CD14-positive monocyte (primary cell): Measurements from ENCODE around the gene ZSCAN22. TPM values are rescaled to one million over a fixed set of nuclear protein-coding genes. Genes with fewer than 3 reads are reported as not detected.

Experiments
- DNase-seq, 3 donors: peaks; one replicate each; pipeline ENCODE4 v3.0.0-alpha.2; 2011 to 2022
- H2AFZ ChIP-seq: 2 replicates; pipeline ENCODE4 v1.6.0; 2012; ENCODE audit warnings: mild to moderate bottlenecking, low read depth, low read length, inconsistent platforms; ENCODE audit not compliant: insufficient read depth, poor library complexity, severe bottlenecking
- H3K27ac ChIP-seq, 2 donors: 1 replicate in 1 of 2; 2 replicates in 1 of 2; pipeline ENCODE4 v1.5.1; 2012 to 2013; ENCODE audit warnings: low read length in 2 of 2, control low read depth in 1 of 2, inconsistent platforms in 1 of 2, low read depth in 1 of 2, mild to moderate bottlenecking in 1 of 2
- H3K27me3 ChIP-seq, 2 donors: one replicate each; pipeline versions ENCODE4 v1.6.0 to v1.6.1; 2011 to 2013; ENCODE audit warnings: low read length in 2 of 2; ENCODE audit not compliant: control insufficient read depth in 2 of 2, insufficient read depth in 2 of 2
- H3K36me3 ChIP-seq, 2 donors: replicated peaks in 1 of 2; 1 replicate in 1 of 2; 2 replicates in 1 of 2; pipeline versions ENCODE4 v1.5.1 to v1.6.1; 2012 to 2013; ENCODE audit warnings: low read length in 2 of 2, control low read depth in 1 of 2, inconsistent platforms in 1 of 2, mild to moderate bottlenecking in 1 of 2; ENCODE audit not compliant: insufficient read depth in 2 of 2, control insufficient read depth in 1 of 2
- H3K4me1 ChIP-seq, 2 donors: 1 replicate in 1 of 2; 2 replicates in 1 of 2; pipeline versions ENCODE4 v1.5.1 to v1.6.1; 2012 to 2013; ENCODE audit warnings: low read length in 2 of 2, control low read depth in 1 of 2, inconsistent platforms in 1 of 2, mild to moderate bottlenecking in 1 of 2, moderate library complexity in 1 of 2; ENCODE audit not compliant: insufficient read depth in 2 of 2, control insufficient read depth in 1 of 2
- H3K4me2 ChIP-seq: replicated peaks from 2 replicates; pipeline ENCODE3; 2012; ENCODE audit warnings: low read length, moderate library complexity, mild to moderate bottlenecking; ENCODE audit not compliant: poor library complexity, severe bottlenecking; ENCODE audit errors: extremely low read depth
- H3K4me3 ChIP-seq, 3 experiments: fragments of 200-600 bp in 1 of 3; sonication (generic) in 1 of 3; replicated peaks in 1 of 3; 1 replicate in 2 of 3; 2 replicates in 1 of 3; pipeline ENCODE4 v1.5.1; 2011 to 2013; ENCODE audit warnings: low read length in 3 of 3, mild to moderate bottlenecking in 3 of 3, control low read depth in 2 of 3, low read depth in 2 of 3, inconsistent platforms in 1 of 3, moderate library complexity in 1 of 3
- H3K79me2 ChIP-seq: 2 replicates; pipeline ENCODE4 v1.6.0; 2012; ENCODE audit warnings: mild to moderate bottlenecking, control low read depth, inconsistent platforms, low read length, moderate library complexity; ENCODE audit not compliant: insufficient read depth
- H3K9ac ChIP-seq: 2 replicates; pipeline ENCODE4 v1.6.0; 2017; ENCODE audit warnings: low read length, mild to moderate bottlenecking; ENCODE audit not compliant: insufficient read depth, poor library complexity, severe bottlenecking
- H3K9me3 ChIP-seq, 2 donors: replicated peaks in 1 of 2; 1 replicate in 1 of 2; 2 replicates in 1 of 2; pipeline versions ENCODE4 v1.5.1 to v1.6.1; 2012 to 2013; ENCODE audit warnings: low read length in 2 of 2, control low read depth in 1 of 2; ENCODE audit not compliant: control insufficient read depth in 1 of 2, insufficient read depth in 1 of 2
- H4K20me1 ChIP-seq: 2 replicates; pipeline ENCODE4 v1.6.0; 2012; ENCODE audit warnings: mild to moderate bottlenecking, low read length, control low read depth, moderate library complexity; ENCODE audit not compliant: insufficient read depth
- H3K27ac Mint-ChIP-seq, 7 donors: one replicate each; pipeline ENCODE4 v1.8.0; 2020; ENCODE audit warnings: mild to moderate bottlenecking in 7 of 7, mixed read lengths in 7 of 7, moderate library complexity in 6 of 7, inconsistent platforms in 2 of 7
- H3K27me3 Mint-ChIP-seq, 3 donors: one replicate each; pipeline ENCODE4 v1.8.0; 2021 to 2022; ENCODE audit warnings: low read depth in 3 of 3, mild to moderate bottlenecking in 3 of 3, mixed read lengths in 3 of 3, moderate library complexity in 3 of 3, inconsistent platforms in 1 of 3
- H3K36me3 Mint-ChIP-seq, 2 donors: one replicate each; pipeline ENCODE4 v1.8.0; 2020; ENCODE audit warnings: mixed read lengths in 2 of 2, inconsistent platforms in 1 of 2, mild to moderate bottlenecking in 1 of 2
- H3K4me1 Mint-ChIP-seq: one replicate; pipeline ENCODE4 v1.8.0; 2020; ENCODE audit warnings: mild to moderate bottlenecking, mixed read lengths
- H3K4me3 Mint-ChIP-seq, 2 donors: one replicate each; pipeline ENCODE4 v1.8.0; 2020; ENCODE audit warnings: mild to moderate bottlenecking in 2 of 2, mixed read lengths in 2 of 2, moderate library complexity in 1 of 2
- H3K9me3 Mint-ChIP-seq, 7 donors: one replicate each; pipeline ENCODE4 v1.8.0; 2020 to 2022; ENCODE audit warnings: mixed read lengths in 7 of 7, mild to moderate bottlenecking in 6 of 7, moderate library complexity in 6 of 7, inconsistent platforms in 2 of 7
- CTCF ChIP-seq: fragments of 200-600 bp; IDR thresholded peaks from one replicate; pipeline ENCODE4 v1.8.0; 2022; ENCODE audit warnings: antibody characterized with exemption, mild to moderate bottlenecking
- WGBS: methylation state at CpG from one replicate; pipeline ENCODE4 v1.1.5; 2013; ENCODE audit warnings: missing lambda C conversion rate; ENCODE audit not compliant: insufficient coverage; 5-methylcytosine and 5-hydroxymethylcytosine counted together
- intact Hi-C, 2 donors: fragments of 100-400 bp; cut with micrococcal nuclease; formaldehyde crosslinking; loops; one replicate each; pipeline versions ENCODE4 v1.15.0 to v1.15.1; 2023
- polyA plus RNA-seq, 3 donors: library from polyadenylated mRNA; depleted of rRNA in 1 of 3; unstranded in 2 of 3; stranded (reverse) in 1 of 3; fragments of 300-500 nt in 2 of 3; fragments of >200 nt in 1 of 3; fragmentation: Illumina TruSeq in 2 of 3; gene quantifications; 1 replicate in 2 of 3; 2 replicates in 1 of 3; pipeline ENCODE4 v1.2.3, GENCODE V29; 2012 to 2021

ZSCAN22 gene
- polyA plus RNA-seq, 3 donors, result 0.58 to 1.2 (median 0.99) TPM

GRCh38 chr19:58355908-58356765 lies 29.3 kb downstream of the ZSCAN22 start:
- H3K9me3 ChIP-seq, result peaks cover 0 to 8% of the 10 kb centered on the region in 2 donors
- H3K4me1 Mint-ChIP-seq, result peaks cover 14% of the 10 kb centered on the region
- WGBS, result 12% methylated on average over 94 of the region's 94 CpGs
- peak overlapping the region; percentile 36 for H3K4me2 ChIP-seq
- peaks cover 26 to 40% (median 33%) of the 10 kb centered on the region in 3 donors for H3K27me3 Mint-ChIP-seq
- peaks cover 2 to 7% of the 10 kb centered on the region in 2 donors for H3K36me3 Mint-ChIP-seq
- peak overlapping the region; percentile 50 to 76 for H3K4me3 Mint-ChIP-seq
- DNase-seq, result no peak
- H4K20me1 ChIP-seq, result no peaks in the 10 kb centered on the region
- H3K27me3 ChIP-seq, result peaks cover 6 to 31% of the 10 kb centered on the region in 2 donors
- H3K27ac Mint-ChIP-seq, result no peak overlapping the region
- TF ChIP-seq CTCF, result no peak
- H3K9ac ChIP-seq, result no peak overlapping the region
- intact Hi-C loops, result no loop called here
- peaks cover 0 to 17% (median 0%) of the 10 kb centered on the region in 7 donors for H3K9me3 Mint-ChIP-seq
- no peaks in the 10 kb centered on the region for H3K79me2 ChIP-seq
- no peak overlapping the region for H3K4me3 ChIP-seq
- H3K36me3 ChIP-seq, result no peaks in the 10 kb centered on the region
- peaks cover 11 to 17% of the 10 kb centered on the region in 2 donors for H3K4me1 ChIP-seq
- H3K27ac ChIP-seq, result no peak overlapping the region
- no peak overlapping the region for H2AFZ ChIP-seq

GRCh38 chr19:58356766-58357480 lies 30.1 kb downstream of the ZSCAN22 start:
- no peak for DNase-seq
- no peak for TF ChIP-seq CTCF
- H3K4me3 ChIP-seq, result no peak overlapping the region
- peaks cover 6 to 31% of the 10 kb centered on the region in 2 donors for H3K27me3 ChIP-seq
- no peaks in the 10 kb centered on the region for H3K36me3 ChIP-seq
- Mint-ChIP-seq H3K36me3 (peaks cover under 1 to 1% of the 10 kb centered on the region in 2 donors), H3K9me3 (peaks cover 0 to 15% (median 0%) of the 10 kb centered on the region in 7 donors), H3K27ac (no peak overlapping the region), H3K27me3 (peaks cover 26 to 36% (median 35%) of the 10 kb centered on the region in 3 donors), H3K4me3 (peak overlapping the region; percentile 50 to 76), H3K4me1 (peaks cover 19% of the 10 kb centered on the region)
- H3K9me3 ChIP-seq, result peaks cover 0 to 8% of the 10 kb centered on the region in 2 donors
- H3K79me2 ChIP-seq, result no peaks in the 10 kb centered on the region
- peaks cover 17 to 25% of the 10 kb centered on the region in 2 donors for H3K4me1 ChIP-seq
- H3K27ac ChIP-seq, result no peak overlapping the region
- no peak overlapping the region for H2AFZ ChIP-seq
- peak overlapping the region; percentile 36 for H3K4me2 ChIP-seq
- H3K9ac ChIP-seq, result no peak overlapping the region
- no peaks in the 10 kb centered on the region for H4K20me1 ChIP-seq
- intact Hi-C loops, result no loop called here
- 42% methylated on average over 73 of the region's 75 CpGs for WGBS
